ENCODE measurements around the gene ZNF20.
"Not testable (repeated sequence)": the region's sequence is repeated elsewhere in the genome, so short reads cannot be mapped to it uniquely, and the experiment has no call there.

ZNF20 gene

GRCh38 chr19:12112701-12113100, 27.4 kb downstream of the ZNF20 start:
- DNase-seq (ENCODE audit: low read depth in 2 of 2), result no peak

GRCh38 chr19:12111943-12112637, 28.1 kb downstream of the ZNF20 start:
- DNase-seq (ENCODE audit: low read depth in 2 of 2), result no peak

GRCh38 chr19:12111176-12111575, 29.0 kb downstream of the ZNF20 start:
- no peak for DNase-seq (ENCODE audit: low read depth in 2 of 2)

- not testable (repeated sequence) for DNase-seq (ENCODE audit: low read depth in 2 of 2)
Measured at GRCh38 chr19:12103909-12104308, 36.2 kb downstream of the ZNF20 start.

- no peak for DNase-seq (ENCODE audit: low read depth in 2 of 2)
Measured at GRCh38 chr19:12098040-12098439, 42.1 kb downstream of the ZNF20 start.

- no peak for DNase-seq (ENCODE audit: low read depth in 2 of 2)
Measured at GRCh38 chr19:12095111-12095790, 44.9 kb downstream of the ZNF20 start.

GRCh38 chr19:12093777-12094176, 46.4 kb downstream of the ZNF20 start:
- no peak for DNase-seq (ENCODE audit: low read depth in 2 of 2)

- no peak for DNase-seq (ENCODE audit: low read depth in 2 of 2)
Measured at GRCh38 chr19:12092956-12093355, 47.2 kb downstream of the ZNF20 start.

- peak; percentile 2 to 13 for DNase-seq (ENCODE audit: low read depth in 2 of 2)
Measured at GRCh38 chr19:12092065-12092867, 47.9 kb downstream of the ZNF20 start.

- DNase-seq (ENCODE audit: low read depth in 2 of 2), result peak; percentile 6 to 19
Measured at GRCh38 chr19:12090807-12091206, 49.3 kb downstream of the ZNF20 start.

GRCh38 chr19:12085074-12085818, 54.9 kb downstream of the ZNF20 start:
- DNase-seq (ENCODE audit: low read depth in 2 of 2), result no peak

- not testable (repeated sequence) for DNase-seq (ENCODE audit: low read depth in 2 of 2)
Measured at GRCh38 chr19:12083336-12083735, 56.8 kb downstream of the ZNF20 start.

All from stimulated activated CD8-positive, alpha-beta memory T cell treated with anti-CD3 and anti-CD28 coated beads, Interleukin-7, amount 100 ng/mL, for 1 hour (primary cell).